Prostate gland (tissue), 2 donors: ENCODE data around the gene CNOT8.
A peak's percentile ranks its signal among the peaks of the same experiment; 100 is the strongest.

ENCODE experiments used
- POLR2A ChIP-seq: fragments of 450-650 bp; IDR thresholded peaks from one replicate; pipeline ENCODE4 v1.6.1; 2016; ENCODE audit warnings: antibody characterized with exemption, mild to moderate bottlenecking
- POLR2AphosphoS5 ChIP-seq: sonication (generic); formaldehyde crosslinking; IDR thresholded peaks from one replicate; pipeline ENCODE4 v1.6.1; 2017; ENCODE audit warnings: antibody characterized with exemption
- TF ChIP-seq, protein P1 (sequence below), 4 experiments: fragments of 200-600 bp in 2 of 4; fragments of 450-650 bp in 2 of 4; sonication (generic) in 2 of 4; IDR thresholded peaks; 1 replicate in 3 of 4; 2 replicates in 1 of 4; pipeline ENCODE4 v1.5.1; 2016 to 2019; ENCODE audit warnings: antibody characterized with exemption in 4 of 4, mild to moderate bottlenecking in 2 of 4, moderate library complexity in 2 of 4

DNA sequence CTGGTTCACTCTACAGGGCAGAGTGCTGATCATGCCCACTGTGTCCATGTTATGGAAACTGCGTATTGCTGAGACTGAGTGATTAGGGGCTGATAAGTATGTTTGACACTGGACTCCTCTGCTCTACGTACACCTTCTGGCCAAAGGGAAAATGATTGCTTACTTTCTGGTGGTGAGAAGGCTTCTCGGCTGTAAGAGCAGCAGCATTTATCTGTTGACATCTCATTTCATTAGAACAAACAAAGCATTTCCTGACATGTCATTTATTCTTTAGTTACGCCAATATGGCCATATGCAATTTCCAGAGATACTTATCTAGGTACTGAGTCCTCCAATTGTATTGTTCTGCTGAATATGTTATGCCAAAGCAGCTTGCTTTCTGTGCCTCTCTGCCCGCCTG, 13.6 kb upstream of the CNOT8 start:
- TF ChIP-seq, protein P1, sequence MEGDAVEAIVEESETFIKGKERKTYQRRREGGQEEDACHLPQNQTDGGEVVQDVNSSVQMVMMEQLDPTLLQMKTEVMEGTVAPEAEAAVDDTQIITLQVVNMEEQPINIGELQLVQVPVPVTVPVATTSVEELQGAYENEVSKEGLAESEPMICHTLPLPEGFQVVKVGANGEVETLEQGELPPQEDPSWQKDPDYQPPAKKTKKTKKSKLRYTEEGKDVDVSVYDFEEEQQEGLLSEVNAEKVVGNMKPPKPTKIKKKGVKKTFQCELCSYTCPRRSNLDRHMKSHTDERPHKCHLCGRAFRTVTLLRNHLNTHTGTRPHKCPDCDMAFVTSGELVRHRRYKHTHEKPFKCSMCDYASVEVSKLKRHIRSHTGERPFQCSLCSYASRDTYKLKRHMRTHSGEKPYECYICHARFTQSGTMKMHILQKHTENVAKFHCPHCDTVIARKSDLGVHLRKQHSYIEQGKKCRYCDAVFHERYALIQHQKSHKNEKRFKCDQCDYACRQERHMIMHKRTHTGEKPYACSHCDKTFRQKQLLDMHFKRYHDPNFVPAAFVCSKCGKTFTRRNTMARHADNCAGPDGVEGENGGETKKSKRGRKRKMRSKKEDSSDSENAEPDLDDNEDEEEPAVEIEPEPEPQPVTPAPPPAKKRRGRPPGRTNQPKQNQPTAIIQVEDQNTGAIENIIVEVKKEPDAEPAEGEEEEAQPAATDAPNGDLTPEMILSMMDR (IDR thresholded peaks at IDR 0.05) = no peak
- TF ChIP-seq POLR2A = no peak
- TF ChIP-seq POLR2AphosphoS5 = peak; percentile 73
